GM12872 (cell line): ENCODE data around the gene RIF1.

Experiments used
- TF ChIP-seq, protein P1 (sequence below): IDR thresholded peaks from 3 replicates; pipeline ENCODE4 v1.5.1; 2011; ENCODE audit warnings: low read depth, mild to moderate bottlenecking, low read length, moderate library complexity; ENCODE audit not compliant: insufficient read depth

Gene RIF1

DNA sequence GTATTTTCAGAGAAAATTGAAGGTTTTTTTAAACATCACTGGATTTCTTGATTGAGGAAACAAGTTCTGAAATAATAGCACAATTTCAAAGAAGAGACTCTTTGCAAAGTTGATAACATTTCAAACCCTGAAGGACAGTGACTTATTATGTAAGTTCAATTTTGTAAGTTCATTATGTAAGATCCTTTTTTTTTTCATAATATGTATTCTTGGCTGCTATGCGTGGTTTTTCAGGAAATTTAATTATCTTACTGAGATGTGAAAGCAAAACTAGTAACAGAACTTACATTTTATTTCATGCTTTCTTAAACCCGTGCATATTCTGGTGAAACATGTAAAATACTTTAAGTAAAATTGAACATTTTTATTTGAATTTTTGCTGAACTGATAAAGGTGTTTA is 65.4 kb downstream of the RIF1 start:
- TF ChIP-seq, protein P1, sequence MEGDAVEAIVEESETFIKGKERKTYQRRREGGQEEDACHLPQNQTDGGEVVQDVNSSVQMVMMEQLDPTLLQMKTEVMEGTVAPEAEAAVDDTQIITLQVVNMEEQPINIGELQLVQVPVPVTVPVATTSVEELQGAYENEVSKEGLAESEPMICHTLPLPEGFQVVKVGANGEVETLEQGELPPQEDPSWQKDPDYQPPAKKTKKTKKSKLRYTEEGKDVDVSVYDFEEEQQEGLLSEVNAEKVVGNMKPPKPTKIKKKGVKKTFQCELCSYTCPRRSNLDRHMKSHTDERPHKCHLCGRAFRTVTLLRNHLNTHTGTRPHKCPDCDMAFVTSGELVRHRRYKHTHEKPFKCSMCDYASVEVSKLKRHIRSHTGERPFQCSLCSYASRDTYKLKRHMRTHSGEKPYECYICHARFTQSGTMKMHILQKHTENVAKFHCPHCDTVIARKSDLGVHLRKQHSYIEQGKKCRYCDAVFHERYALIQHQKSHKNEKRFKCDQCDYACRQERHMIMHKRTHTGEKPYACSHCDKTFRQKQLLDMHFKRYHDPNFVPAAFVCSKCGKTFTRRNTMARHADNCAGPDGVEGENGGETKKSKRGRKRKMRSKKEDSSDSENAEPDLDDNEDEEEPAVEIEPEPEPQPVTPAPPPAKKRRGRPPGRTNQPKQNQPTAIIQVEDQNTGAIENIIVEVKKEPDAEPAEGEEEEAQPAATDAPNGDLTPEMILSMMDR = no peak

DNA sequence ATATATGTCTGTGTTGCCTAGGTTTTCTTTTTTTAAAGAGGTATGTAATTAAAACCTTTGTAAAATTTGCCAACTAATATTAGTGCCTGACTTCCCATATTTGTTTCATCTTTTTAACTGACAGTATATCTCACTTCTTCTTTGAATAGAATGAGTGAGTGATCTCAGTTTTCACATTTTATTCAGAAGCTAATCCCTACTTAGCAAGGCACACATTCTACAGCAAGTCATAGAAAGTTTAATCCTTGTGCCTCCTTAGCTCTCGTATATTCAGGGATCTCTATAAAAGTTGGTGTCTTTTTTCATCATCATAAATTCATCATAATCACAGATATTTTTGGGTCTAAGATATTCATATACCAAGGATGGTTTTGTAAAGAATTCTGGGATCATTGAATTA is 66.6 kb downstream of the RIF1 start:
- TF ChIP-seq, protein P1 = no peak

DNA sequence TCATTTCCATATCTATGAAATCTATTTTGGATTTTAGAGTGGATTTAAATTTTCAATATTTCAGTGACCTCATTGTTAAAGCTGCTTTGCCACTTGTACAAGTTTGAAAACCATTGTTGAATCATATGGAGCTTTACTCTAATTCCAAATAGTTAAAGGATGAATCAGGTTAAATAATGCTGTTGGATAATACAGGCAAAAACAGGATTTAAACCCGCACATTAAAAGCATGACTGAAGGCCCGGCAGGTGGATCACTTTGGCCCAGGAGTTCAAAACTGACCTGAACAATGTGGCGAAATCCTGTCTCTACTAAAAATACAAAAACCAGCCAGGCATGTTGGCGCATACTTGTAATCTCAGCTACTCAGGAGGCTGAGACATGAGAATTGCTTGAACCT is 68.3 kb downstream of the RIF1 start:
- TF ChIP-seq, protein P1 = no peak

DNA sequence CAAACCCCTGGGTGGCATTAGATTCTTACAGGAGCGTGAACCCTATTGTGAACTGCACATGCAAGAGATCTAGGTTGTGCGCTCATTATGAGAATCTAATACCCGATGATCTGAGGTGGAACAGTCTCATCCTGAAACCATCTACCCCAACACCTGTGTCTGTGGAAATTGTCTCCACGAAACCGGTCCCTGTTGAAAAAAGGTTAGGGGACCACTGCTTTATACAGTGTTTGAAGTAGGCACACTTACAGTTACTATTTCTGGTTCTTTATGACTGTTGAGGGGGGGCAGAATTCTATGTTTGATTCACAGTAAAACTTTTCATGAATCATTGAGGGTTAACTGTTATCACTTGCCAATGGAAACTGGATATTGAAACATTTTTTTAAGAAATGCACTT is 72.0 kb downstream of the RIF1 start:
- TF ChIP-seq, protein P1 = no peak

DNA sequence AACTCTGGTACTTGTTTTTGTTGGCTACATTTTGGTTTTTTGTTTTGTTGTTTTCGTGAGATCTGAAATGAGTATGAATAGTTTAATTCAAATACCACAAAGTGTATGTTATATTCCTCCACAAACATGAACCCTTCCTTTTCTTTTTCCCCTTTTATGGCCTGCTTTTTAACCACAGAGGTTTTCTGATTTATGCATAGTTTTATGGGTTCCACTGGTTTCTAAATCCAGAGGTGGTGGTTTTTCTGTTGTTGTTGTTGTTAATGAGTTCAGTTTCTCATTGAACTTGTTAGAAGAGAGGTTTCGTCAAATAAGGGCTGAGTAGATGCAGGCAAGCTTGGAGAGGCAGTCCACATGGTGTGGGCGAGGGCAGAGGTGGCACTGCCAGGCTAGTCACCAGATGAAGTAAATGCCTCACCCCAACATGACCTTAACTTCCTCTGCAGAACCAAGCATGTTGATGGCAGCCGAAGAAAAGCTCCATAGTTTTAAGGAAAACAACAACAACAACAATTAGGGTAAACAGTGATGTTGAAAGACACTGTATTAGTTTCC is 72.5 kb downstream of the RIF1 start:
- TF ChIP-seq, protein P1 = no peak

DNA sequence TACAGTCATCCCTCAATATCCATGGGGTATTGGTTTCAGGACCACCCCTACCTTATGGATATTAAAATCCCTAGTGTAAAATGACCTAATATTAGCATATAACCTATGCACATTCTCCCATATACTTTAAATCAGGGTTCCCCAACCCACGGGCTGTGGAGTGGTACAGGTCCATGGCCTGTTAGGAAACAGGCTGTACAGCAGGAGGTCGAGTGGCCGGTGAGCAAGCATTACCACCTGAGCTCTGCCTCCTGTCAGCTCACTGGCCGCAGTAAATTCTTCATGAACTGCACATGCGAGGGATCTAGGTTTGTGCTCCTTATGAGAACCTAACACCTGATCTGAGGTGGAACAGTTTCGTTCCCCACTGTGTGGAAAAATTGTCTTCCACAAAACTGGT is 73.8 kb downstream of the RIF1 start:
- TF ChIP-seq, protein P1 = no peak

DNA sequence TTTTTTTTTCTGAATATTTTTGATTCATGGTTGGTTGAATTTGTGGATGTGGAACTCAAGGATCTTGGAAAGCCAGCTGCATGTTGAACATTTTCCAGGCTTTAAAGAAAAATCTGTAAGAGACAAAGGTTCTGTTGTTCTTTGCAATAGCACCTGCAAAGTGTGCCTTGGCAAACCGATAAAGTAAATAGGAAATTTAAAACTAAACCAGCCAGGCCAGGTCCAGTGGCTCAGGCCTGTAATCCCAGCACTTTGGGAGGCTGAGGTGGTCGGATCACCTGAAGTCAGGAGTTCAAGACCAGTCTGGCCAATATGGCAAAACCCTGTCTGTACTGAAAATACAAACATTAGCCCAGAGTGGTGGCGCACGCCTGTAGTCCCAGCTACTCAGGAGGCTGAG is 74.4 kb downstream of the RIF1 start:
- TF ChIP-seq, protein P1 = no peak
